Measurements from ENCODE around the gene NSG1. TPM values are rescaled to one million over a fixed set of nuclear protein-coding genes. Genes with fewer than 3 reads are reported as not detected.

NSG1 gene
- total RNA-seq, 1 donor from 2014 or later: not detected

DNA sequence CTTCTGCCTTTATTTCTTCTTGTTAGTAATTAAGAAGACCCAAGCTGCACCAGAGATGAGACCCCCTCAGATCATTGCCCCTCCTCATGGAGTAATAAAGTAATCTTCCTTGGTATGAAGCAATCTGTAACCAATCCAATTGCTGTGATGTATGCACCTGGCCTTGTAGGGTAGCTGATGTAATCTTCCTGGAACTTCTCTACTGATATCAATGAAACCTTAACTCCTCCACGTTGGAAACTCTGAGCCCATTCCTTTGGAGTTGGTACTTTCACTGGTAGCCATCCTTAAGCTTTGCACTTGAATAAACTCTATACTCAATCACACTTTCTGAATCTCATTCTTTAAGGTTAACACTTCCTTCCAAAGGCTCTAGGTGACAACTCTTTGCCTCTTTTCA, 31.6 kb upstream of the NSG1 start:
- Mint-ChIP-seq H3K4me1 (ENCODE audit: unreplicated experiment) (no peaks in the 10 kb centered on the region), H3K4me3 (ENCODE audit: unreplicated experiment) (no peak overlapping the region), H3K36me3 (ENCODE audit: unreplicated experiment) (no peaks in the 10 kb centered on the region), H3K27me3 (ENCODE audit: unreplicated experiment) (peaks cover 36% of the 10 kb centered on the region), H3K9me3 (ENCODE audit: unreplicated experiment) (no peaks in the 10 kb centered on the region), H3K27ac (ENCODE audit: unreplicated experiment) (no peak overlapping the region)
- DNase-seq (ENCODE audit: extremely low spot score, unreplicated experiment): no peak
- TF ChIP-seq CTCF (IDR thresholded peaks at IDR 0.05): no peak

DNA sequence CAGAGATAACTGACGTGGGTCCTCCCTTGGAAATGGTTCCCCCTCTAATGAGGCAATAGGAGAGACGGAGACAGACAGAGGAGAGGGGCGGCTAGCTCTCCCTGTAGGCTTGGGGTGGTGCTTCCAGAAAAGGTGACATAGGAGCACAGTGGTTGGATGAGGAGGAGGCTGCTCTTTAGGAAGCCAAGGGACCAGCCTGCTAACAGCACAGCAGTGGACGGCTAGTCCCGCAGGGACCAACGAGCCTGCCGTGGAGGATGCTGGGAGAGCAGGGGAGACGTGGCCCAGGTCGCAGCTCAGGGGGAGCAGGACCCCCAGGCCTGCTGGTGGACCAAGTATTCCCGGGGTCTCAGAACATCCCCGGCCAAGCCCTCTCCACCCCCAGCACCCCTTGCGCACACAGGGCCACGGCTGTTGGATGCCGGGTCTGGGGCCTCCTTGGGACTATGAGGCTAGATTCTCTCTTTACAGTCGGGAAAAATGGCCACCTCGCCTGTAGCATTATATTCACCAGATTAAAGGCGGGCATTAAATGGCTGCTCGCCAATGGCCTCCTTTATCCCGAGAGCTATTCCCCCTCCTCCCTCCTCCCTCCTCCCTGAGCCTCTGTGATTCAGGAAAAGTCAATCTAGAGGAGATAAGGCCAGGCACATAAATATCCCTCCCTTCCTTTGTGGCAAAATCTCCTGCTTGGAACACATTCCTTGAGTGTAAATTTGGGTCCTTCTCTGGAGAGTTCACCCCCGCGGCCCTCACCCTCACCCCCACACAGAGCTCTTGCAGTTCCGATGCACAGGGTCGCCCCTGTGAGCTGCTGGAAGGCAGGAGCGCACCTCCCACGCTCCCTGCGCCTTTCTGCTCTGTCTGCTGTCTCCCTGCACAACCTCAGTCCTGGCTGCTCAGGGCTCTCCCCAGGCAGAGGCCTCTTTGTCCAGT, 30.5 kb upstream of the NSG1 start:
- Mint-ChIP-seq H3K4me3 (ENCODE audit: unreplicated experiment) (no peak overlapping the region), H3K36me3 (ENCODE audit: unreplicated experiment) (no peaks in the 10 kb centered on the region), H3K9me3 (ENCODE audit: unreplicated experiment) (no peaks in the 10 kb centered on the region), H3K27me3 (ENCODE audit: unreplicated experiment) (peaks cover 40% of the 10 kb centered on the region), H3K27ac (ENCODE audit: unreplicated experiment) (no peak overlapping the region), H3K4me1 (ENCODE audit: unreplicated experiment) (no peaks in the 10 kb centered on the region)
- no peak for TF ChIP-seq CTCF (IDR thresholded peaks at IDR 0.05)
- DNase-seq (ENCODE audit: extremely low spot score, unreplicated experiment): no peak

GRCh38 chr4:4358093-4358854, 28.6 kb upstream of the NSG1 start:
- Mint-ChIP-seq H3K27me3 (ENCODE audit: unreplicated experiment) (peaks cover 43% of the 10 kb centered on the region), H3K4me3 (ENCODE audit: unreplicated experiment) (no peak overlapping the region), H3K4me1 (ENCODE audit: unreplicated experiment) (no peaks in the 10 kb centered on the region), H3K27ac (ENCODE audit: unreplicated experiment) (no peak overlapping the region), H3K36me3 (ENCODE audit: unreplicated experiment) (no peaks in the 10 kb centered on the region), H3K9me3 (ENCODE audit: unreplicated experiment) (no peaks in the 10 kb centered on the region)
- DNase-seq (ENCODE audit: extremely low spot score, unreplicated experiment): no peak
- no peak for TF ChIP-seq CTCF (IDR thresholded peaks at IDR 0.05)

- Mint-ChIP-seq H3K27me3 (ENCODE audit: unreplicated experiment) (peaks cover 28% of the 10 kb centered on the region), H3K4me3 (ENCODE audit: unreplicated experiment) (no peak overlapping the region), H3K36me3 (ENCODE audit: unreplicated experiment) (no peaks in the 10 kb centered on the region), H3K4me1 (ENCODE audit: unreplicated experiment) (no peaks in the 10 kb centered on the region), H3K27ac (ENCODE audit: unreplicated experiment) (no peak overlapping the region), H3K9me3 (ENCODE audit: unreplicated experiment) (peaks cover 3% of the 10 kb centered on the region)
- DNase-seq (ENCODE audit: extremely low spot score, unreplicated experiment): no peak
- TF ChIP-seq CTCF (IDR thresholded peaks at IDR 0.05): no peak
These were observed 25.0 kb upstream of the NSG1 start for GRCh38 chr4:4361883-4362282.

Data from osteocyte (in vitro differentiated cells).